ENCODE measurements around the gene PROB1.
"Not testable (repeated sequence)": the region's sequence is repeated elsewhere in the genome, so short reads cannot be mapped to it uniquely, and the experiment has no call there.

The PROB1 gene

GRCh38 chr5:139410993-139411828 is 16.3 kb upstream of the PROB1 start:
- no peak for DNase-seq

DNA sequence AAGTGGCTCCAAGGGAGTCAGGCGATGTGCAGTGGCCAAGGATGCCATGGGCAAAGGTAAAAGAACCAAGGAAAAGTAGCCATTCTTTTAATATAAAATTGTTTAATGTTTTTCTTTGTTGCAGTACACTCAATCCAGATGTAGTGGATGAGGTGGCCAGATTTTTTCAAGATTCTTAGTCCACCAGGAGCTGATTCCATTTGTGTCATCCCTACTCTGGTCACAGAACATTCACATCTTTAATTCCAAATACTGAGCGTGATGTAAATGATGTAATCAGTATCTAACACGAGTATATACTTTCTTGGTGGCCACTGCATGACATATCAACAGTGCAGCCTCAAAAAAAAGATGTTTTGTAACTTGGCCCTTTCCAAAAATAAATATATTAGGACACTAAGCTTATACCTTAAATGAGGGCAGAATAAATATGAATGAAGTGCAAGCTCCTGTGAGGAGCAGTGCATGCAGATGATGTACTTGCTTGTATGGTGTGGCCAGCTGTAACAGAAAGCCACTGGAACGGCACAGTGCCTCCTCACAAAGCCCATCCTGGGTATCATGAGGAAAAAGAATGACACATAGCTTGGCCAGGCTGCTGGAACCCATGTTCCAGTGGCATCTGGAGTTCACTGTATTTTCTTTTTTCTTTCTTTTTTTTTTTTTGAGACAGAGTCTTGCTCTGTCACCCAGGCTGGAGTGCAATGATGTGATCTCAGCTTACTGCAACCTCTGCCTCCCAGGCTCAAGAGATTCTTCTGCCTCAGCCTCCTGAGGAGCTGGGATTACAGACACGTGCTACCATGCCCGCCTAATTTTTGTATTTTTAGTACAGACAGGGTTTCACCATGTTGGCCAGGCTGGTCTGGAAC is 15.5 kb upstream of the PROB1 start:
- no peak for DNase-seq

- not testable (repeated sequence) for DNase-seq
These were observed 14.2 kb upstream of the PROB1 start for GRCh38 chr5:139409116-139409515.

GRCh38 chr5:139408191-139408590 is 13.3 kb upstream of the PROB1 start:
- DNase-seq, result no peak

DNA sequence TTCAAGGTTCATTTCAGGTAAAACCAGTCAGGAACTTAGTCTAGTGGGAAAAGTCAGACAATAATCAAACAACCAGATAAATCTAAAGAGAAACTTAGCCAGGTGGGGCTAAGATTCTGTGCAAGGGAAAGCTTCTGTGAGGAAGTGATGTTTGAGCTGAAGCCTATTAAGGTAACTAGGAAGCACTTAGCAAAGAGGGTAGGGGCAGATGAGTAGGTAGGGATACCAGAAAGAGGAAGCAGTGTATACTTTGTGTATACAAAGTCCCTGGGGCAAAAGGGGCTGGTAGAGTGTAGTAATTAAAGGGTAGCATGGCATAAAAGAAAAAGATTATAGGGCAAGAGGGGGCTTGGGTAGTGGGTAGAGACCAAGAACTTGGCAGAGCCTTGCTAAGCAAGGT is 12.6 kb upstream of the PROB1 start:
- DNase-seq, result no peak

- no peak for DNase-seq
These were observed 12.1 kb upstream of the PROB1 start for GRCh38 chr5:139406963-139407362.

DNA sequence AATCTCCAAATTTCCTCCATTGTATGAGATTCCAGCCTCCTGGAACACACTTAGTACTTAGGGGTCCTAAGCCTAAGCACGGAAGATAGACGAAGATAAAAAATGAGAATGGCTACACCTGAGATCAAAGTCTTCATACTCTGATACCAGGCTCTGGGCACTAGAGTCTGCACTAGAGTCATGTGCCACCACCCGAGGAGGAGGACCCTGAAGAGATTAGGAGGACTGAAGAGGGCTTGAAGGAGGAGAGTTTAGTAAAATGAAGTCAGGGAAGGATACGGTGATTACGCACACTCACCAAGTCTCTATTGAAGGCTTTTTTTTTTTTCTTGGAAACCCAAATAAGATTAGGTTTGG is 9.6 kb upstream of the PROB1 start:
- DNase-seq, result no peak

DNA sequence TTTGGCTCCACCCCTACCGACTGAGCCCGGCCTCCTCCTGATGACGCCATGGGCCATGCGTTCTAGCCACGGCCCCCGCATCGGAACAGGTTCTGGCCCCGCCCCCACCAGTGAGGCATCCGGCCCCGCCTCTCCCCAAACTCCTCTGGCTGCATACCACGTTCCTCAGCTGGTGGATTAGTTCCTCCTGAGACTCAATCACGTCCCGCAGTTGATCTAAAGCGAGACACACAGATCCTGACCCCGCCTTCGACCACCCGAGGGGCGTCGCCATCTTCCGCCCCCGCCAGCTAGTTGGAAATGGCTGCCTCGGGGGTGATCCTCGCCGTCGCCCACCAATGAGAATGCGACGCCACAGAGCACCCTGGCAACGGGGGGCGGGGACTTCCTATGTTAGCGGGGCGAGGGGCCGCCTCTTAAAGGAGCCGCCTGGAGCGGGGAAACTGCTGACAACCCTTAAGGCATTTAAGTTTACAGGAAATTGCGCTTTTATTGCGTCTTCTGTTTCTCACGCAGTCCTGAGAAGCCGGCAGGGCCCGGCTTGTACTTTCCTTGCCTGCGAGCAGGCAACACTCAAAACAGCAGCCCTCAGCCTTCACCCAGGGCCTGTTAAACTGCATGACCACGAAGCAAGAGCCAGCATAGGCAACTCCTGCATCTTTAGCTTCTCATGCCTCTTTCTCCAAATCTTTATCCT is 9.0 kb upstream of the PROB1 start, which contains the start of gene SPATA24:
TSS of gene SPATA24 (minus strand) at position 303 of the 697 bp plus-strand sequence. CDS start at position 274, 29 bp downstream.
- DNase-seq, result peak; percentile 95

DNA sequence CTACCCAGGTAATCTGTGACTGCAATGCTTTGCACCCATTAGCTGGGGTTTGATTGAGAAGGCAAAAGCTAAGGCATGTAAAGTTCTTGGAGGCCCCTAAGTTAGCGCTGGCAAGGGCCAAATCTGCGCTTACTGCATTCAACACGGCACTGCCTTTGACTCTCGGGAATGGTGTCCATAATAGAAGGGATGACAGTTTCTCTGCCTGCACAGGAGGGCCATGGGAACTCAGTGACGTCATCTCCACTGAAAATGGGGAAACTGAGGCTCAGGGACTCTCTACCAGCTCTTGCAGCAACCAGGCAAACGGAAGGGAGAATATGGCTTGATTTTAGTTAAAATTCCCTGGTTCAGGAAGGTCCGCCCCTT is 8.5 kb upstream of the PROB1 start:
- no peak for DNase-seq

DNA sequence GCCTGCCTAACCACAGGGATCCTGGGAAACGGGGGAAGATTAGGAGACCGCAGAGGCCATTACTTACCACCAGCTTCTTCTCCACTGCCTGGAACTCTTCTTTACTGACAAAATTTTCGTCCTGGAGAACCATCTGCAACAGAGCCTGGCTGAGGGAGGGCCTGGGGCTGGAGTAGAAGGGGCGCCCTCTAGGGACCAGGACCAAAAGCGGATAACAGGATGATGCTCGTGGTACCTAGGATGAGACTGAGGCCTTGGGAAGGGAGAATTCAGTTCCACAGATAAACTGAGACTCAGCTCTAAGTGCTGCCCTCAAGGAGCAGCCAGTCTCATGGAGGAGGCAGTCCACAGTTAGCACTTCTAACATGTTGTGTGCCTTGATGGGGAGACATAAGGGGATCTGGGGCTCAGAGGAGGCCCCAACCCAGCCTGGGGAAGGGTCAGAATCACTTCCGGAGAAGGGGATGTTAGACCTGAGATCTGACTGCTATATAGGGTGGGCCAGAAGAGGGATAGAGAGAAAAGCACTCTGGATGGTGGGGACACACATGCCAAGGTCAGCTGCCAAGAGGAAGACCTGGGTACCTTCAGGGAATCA is 7.8 kb upstream of the PROB1 start:
- no peak for DNase-seq

GRCh38 chr5:139401546-139401945 is 6.6 kb upstream of the PROB1 start:
- DNase-seq, result no peak

DNA sequence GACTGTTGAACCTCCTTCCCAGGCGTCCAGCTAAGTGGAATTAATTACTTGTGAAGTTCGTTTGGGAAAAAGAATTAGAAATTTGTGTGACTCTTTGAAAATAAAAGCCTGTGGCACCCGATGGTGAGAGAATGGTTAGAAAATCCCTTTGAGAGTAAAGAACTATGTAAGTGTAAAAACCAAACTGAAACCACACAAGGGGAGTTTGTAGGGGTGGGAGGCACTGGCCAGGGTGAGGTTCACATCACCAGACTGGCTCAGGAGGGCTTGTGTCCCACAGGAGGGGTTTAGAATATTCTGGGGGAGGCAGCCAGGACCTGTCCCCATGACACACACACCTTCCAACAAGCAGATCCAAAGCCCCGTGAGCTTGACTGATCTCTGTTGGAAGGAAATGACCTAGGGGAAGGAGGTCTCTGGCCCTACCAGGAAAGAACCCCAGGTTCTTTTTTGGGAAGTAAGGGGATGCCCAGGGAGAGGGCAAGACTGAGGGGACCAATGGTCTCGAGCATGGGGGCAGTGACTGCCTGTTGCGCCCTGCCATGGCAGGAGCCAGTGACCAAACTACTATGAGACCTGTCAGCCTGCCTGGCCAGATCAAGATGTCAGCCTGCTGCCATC is 4.7 kb upstream of the PROB1 start:
- no peak for DNase-seq

- DNase-seq, result no peak
These were observed 3.0 kb upstream of the PROB1 start for GRCh38 chr5:139397921-139398320.

DNA sequence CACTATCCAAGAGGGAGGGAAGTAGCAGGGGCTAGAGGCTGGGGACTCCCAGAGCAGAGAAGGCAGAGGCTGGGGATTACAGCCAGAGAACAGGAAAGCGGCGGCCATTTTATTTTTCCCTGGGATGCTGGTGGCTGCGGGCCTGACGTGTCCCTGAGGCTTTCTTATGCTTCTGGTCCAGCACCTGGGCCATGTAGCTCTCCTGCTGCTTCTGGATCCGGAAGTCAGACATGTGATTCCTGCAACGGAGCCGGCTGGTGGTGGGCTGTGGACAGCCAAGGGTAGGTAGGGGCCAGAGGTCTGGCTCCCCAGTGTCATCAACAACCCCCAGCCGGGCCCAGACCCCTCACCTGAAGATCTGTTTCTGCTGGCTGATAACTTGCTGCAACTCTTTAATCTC is 1.8 kb upstream of the PROB1 start:
- DNase-seq, result no peak

DNA sequence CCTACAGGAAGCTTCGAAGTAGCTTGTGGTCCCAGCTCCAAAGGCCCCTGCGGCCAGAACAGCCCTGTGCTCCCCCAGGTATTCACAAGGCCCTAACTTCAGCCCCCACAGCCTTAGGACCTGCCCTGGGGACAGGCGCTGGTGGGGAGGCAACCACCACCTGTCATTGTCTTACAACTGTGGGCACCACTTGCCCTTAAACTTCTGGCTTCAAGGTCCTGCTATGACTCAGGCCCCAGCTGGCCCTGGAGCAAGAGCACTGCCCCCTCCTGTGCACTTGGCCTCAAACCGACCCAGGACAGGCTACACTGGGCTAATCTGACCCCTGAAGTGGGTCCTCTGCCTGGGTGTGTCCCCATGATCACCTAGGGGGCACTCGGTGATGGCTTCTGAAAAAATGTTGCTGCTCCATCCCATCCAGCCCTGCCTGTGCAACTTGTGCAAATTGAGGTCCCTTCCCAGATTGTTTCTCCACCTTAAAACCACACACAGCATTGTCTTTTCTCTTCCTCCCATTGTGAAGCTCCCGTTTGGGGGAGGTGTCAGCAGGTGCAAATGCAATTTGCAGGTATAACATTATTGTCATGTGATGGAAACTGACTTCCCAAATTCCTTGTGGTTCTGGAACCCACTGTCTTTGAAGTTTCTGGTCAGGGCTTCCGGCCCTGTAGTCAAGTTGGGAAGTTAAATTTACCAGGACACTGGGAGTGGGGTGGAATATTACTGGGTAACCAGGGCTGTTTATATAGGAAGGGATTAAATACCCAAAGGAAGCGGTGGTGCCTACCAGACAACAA is 1.1 kb upstream of the PROB1 start:
- no peak for DNase-seq

DNA sequence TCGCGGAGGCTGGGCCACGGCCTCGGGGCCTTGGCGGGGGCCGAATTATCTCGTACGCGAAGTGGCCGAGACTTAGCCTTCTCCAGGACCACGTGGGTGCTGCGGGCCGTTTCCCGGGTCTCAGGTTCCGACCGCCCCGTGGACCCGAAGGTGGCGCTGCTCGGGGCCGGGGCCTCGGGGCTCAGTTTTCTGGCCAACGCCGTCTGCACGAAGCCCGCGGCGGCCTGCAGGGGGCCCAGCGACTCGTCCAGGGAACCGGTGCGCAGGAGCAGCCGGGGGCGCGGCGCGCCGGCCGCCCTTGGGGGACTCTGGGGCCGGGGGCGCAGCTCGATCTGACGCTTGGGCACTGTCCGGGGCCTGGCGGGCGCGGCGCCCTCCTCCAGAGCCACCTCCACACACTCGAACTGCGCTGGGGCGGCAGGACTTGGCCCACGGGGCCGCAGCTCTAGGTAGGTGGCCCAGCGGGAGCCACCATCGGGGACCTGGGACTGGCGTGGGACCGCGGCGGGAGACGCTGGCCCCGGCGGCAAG is 716 bp downstream of the PROB1 start:
- DNase-seq, result no peak

- no peak for DNase-seq
These were observed 1.3 kb downstream of the PROB1 start for GRCh38 chr5:139393497-139394122.

DNA sequence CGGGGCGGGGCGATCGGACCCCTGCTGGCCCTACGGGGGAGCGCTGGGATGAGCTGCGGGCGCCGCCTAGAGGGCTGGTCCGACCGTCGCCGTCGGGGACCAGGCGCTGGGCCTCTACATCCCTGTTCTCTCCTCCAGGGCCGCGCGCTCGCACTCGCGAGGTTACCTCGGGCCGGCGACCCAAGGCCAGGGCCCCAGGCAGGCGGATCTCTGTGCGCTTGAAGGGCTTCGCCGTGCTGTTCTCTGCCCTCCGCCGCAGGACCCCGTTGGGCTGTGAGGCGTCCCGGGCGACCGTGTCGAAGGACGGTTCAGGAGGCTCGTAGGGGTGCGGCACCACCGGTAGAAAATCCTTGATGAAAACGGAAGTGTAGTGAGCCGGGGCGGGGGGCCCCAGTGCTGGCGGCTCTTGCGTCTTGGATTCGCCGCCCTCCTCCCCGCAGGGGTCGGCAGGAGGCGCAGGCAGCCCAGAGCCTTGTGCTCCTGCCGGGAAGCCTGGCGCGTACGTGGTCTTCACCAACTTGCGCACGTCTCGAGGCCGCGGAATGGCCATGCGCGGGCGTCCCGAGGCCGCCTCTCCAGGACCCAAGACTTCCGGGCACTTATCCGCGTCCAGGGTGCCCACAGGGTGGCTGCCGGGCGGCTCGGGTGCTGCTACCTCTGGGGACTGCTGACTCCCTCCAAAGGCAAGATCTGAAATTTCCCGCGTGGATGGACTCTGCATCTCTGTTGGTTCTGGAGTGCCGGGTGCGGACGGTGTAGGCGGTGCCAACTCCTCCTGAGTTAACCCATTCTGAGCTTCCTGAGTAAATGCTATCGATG is 2.0 kb downstream of the PROB1 start:
- DNase-seq, result no peak

DNA sequence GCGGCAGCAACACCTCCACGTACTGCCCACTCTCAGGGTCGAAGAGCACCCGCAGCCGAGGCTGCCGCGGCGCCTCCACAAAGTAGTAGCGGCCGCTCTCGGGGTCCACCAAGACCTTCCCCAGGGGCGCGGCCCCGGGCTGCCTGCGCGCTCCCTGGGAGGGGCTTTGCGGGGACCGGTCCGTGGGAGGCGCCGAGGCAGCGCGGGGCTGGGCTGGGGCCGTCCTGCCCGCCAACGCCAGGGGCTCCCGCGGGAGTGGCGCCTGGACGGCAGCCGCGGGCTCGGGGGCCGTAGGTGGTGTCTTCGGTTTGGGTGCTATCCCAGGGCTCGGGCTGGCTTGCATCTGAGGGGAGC is 2.6 kb downstream of the PROB1 start:
- no peak for DNase-seq
